Panc1 (cell line): ENCODE data around the gene AUH.

Experiments used
- CTCF ChIP-seq: fragments of 450-650 bp; IDR thresholded peaks from 2 replicates; pipeline ENCODE4 v1.5.1; 2017; ENCODE audit warnings: mild to moderate bottlenecking
- POLR2AphosphoS5 ChIP-seq: IDR thresholded peaks from 2 replicates; pipeline ENCODE4 v1.6.1; 2012; ENCODE audit warnings: mild to moderate bottlenecking, low read depth, low read length, moderate library complexity
- REST ChIP-seq, 2 experiments: IDR thresholded peaks; 2 replicates each; pipeline ENCODE4 v1.6.1; 2011 to 2012; ENCODE audit warnings: low read depth in 2 of 2, control low read depth in 1 of 2, low read length in 1 of 2, mild to moderate bottlenecking in 1 of 2, moderate library complexity in 1 of 2; ENCODE audit not compliant: insufficient read depth in 1 of 2
- TCF7L2 ChIP-seq: IDR thresholded peaks from 2 replicates; pipeline ENCODE4 v1.6.1; 2011; ENCODE audit warnings: mild to moderate bottlenecking, low read depth, low read length, inconsistent platforms

GRCh38 chr9:91334053-91334452 lies 27.7 kb downstream of the AUH start:
- TF ChIP-seq CTCF (no peak), TCF7L2 (no peak), POLR2AphosphoS5 (no peak), REST (IDR thresholded peaks at IDR 0.05; ENCODE audit: insufficient read depth in 1 of 2, low read depth in 2 of 2, low read length in 1 of 2) (no peak)
